Measurements from ENCODE around the gene C2CD3.
"Not testable (repeated sequence)": the region's sequence is repeated elsewhere in the genome, so short reads cannot be mapped to it uniquely, and the experiment has no call there.

C2CD3 gene

GRCh38 chr11:74141241-74141695, 29.5 kb downstream of the C2CD3 start:
- no peaks in the 10 kb centered on the region for H3K9me3 Mint-ChIP-seq (ENCODE audit: low read depth)
- H3K4me1 Mint-ChIP-seq (ENCODE audit: low read depth): peaks cover 5% of the 10 kb centered on the region
- H3K36me3 Mint-ChIP-seq: peaks cover 29% of the 10 kb centered on the region
- H3K27me3 Mint-ChIP-seq: no peaks in the 10 kb centered on the region
- no peak overlapping the region for H3K4me3 Mint-ChIP-seq
- no peak overlapping the region for H3K27ac Mint-ChIP-seq

DNA sequence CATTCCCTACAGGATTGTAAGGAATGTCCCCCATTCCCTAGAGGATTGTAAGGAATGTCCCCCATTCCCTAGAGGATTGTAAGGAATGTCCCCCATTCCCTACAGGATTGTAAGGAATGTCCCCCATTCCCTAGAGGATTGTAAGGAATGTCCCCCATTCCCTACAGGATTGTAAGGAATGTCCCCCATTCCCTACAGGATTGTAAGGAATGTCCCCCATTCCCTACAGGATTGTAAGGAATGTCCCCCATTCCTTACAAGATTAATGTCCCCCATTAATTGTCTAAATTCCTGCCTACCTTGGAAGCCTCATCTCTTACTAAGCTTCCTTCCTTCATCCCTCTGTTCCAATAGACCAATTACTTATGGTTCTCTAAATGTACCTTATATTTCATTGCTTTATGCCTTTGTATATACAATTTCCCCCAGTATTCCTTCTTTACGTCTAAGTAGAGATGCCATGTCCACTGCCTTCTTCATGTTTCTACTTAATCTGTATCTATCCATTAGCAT, 30.8 kb downstream of the C2CD3 start:
- not testable (repeated sequence) for H3K27me3 Mint-ChIP-seq; H3K9me3 Mint-ChIP-seq (ENCODE audit: low read depth); H3K4me1 Mint-ChIP-seq (ENCODE audit: low read depth); H3K27ac Mint-ChIP-seq; H3K4me3 Mint-ChIP-seq
- peaks cover 23% of the 10 kb centered on the region for H3K36me3 Mint-ChIP-seq

DNA sequence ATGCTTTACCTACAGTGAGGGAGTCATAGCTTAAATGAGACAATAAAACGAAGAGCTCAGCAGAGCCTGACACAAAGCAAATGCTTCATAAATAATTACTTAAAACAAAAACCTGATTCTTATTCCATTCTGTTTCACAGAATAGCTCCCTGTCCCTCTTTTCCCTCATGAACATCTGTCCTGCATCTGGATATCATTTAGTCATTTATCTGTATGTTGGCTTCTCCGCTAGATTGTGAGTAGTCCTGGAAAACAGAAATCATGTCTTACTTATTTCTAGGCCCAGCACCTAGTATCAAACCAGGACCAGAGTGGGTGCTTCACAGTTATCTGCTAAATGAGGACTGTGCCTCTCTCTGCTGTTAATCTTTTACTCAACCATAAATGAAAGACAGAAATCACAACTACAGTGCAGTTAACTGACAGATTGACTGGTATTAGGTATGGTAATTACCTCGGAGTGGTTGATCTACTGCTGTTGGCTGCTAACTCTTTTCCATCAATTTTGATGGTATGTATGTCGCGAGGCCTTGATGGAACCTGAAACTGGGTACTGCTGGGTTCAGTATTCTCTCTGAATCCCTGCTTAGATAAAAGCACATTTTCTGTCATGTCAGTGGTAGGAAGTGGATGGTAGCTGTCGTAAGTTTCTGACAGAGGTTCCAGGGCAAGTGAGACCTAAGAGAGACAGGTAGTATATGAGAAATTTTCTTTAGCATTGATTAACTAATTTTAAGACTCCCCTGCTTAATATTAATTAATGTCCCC, 31.5 kb downstream of the C2CD3 start:
- Mint-ChIP-seq H3K36me3 (peaks cover 23% of the 10 kb centered on the region), H3K9me3 (ENCODE audit: low read depth) (no peaks in the 10 kb centered on the region), H3K27ac (no peak overlapping the region), H3K27me3 (no peaks in the 10 kb centered on the region), H3K4me3 (no peak overlapping the region), H3K4me1 (ENCODE audit: low read depth) (peaks cover 5% of the 10 kb centered on the region)

DNA sequence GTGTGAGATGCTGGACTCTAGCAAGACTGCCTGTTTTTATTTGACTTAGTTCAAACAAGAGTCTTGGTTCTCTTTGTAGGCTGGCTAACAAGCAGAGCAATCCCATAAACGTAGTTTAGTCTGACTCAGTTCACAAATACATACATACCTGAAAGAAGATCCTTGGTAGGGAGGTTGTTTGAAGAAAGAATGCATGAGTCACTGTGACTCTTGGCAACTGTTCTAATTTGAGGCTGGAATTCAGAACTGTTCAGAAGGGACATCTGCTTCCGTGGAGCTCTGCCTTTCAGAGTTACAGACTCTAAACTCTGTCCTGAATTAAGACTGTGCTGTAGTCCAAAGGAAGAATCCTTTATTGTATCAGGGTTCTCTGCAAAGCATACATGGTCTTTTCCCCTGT, 32.2 kb downstream of the C2CD3 start:
- H3K4me1 Mint-ChIP-seq (ENCODE audit: low read depth): peaks cover 5% of the 10 kb centered on the region

GRCh38 chr11:74138021-74138420, 32.8 kb downstream of the C2CD3 start:
- Mint-ChIP-seq H3K27me3 (no peaks in the 10 kb centered on the region), H3K36me3 (peaks cover 23% of the 10 kb centered on the region), H3K4me1 (ENCODE audit: low read depth) (peaks cover 4% of the 10 kb centered on the region), H3K9me3 (ENCODE audit: low read depth) (no peaks in the 10 kb centered on the region), H3K4me3 (no peak overlapping the region), H3K27ac (no peak overlapping the region)

More for the DNA sequence above, 32.2 kb downstream of the C2CD3 start:
- peaks cover 23% of the 10 kb centered on the region for H3K36me3 Mint-ChIP-seq
- no peak overlapping the region for H3K27ac Mint-ChIP-seq
- H3K9me3 Mint-ChIP-seq (ENCODE audit: low read depth): no peaks in the 10 kb centered on the region
- no peaks in the 10 kb centered on the region for H3K27me3 Mint-ChIP-seq
- H3K4me3 Mint-ChIP-seq: no peak overlapping the region

GRCh38 chr11:74135127-74135840, 35.5 kb downstream of the C2CD3 start:
- Mint-ChIP-seq H3K27ac (no peak overlapping the region), H3K4me3 (no peak overlapping the region), H3K36me3 (peaks cover 34% of the 10 kb centered on the region)

GRCh38 chr11:74134661-74135060, 36.1 kb downstream of the C2CD3 start:
- no peak overlapping the region for H3K4me3 Mint-ChIP-seq
- peaks cover 31% of the 10 kb centered on the region for H3K36me3 Mint-ChIP-seq
- no peaks in the 10 kb centered on the region for H3K27me3 Mint-ChIP-seq
- no peaks in the 10 kb centered on the region for H3K9me3 Mint-ChIP-seq (ENCODE audit: low read depth)
- no peak overlapping the region for H3K27ac Mint-ChIP-seq
- no peaks in the 10 kb centered on the region for H3K4me1 Mint-ChIP-seq (ENCODE audit: low read depth)

More at GRCh38 chr11:74135127-74135840, 35.5 kb downstream of the C2CD3 start:
- H3K4me1 Mint-ChIP-seq (ENCODE audit: low read depth): no peaks in the 10 kb centered on the region
- H3K9me3 Mint-ChIP-seq (ENCODE audit: low read depth): no peaks in the 10 kb centered on the region
- no peaks in the 10 kb centered on the region for H3K27me3 Mint-ChIP-seq

DNA sequence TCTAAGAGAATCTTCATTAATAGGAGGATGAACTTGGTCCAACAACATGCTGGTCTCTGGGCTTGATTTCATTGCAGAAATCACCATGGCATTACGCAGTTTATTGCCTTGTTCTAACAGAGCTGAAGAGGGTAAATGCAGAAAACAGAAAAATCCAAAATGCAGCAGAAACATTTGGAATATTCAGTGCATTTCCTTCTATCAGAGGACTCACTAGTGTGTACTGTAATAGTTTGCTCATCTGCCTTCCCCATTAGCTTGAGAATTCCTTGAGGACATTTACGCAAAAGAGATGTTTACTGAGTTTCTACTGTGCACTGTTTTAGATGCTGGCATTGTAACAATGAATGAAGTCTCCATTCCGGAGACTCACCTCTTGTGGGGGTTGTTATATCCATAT, 37.4 kb downstream of the C2CD3 start:
- Mint-ChIP-seq H3K4me1 (ENCODE audit: low read depth) (no peaks in the 10 kb centered on the region), H3K27ac (no peak overlapping the region), H3K27me3 (no peaks in the 10 kb centered on the region), H3K36me3 (peaks cover 25% of the 10 kb centered on the region), H3K4me3 (no peak overlapping the region), H3K9me3 (ENCODE audit: low read depth) (no peaks in the 10 kb centered on the region)

DNA sequence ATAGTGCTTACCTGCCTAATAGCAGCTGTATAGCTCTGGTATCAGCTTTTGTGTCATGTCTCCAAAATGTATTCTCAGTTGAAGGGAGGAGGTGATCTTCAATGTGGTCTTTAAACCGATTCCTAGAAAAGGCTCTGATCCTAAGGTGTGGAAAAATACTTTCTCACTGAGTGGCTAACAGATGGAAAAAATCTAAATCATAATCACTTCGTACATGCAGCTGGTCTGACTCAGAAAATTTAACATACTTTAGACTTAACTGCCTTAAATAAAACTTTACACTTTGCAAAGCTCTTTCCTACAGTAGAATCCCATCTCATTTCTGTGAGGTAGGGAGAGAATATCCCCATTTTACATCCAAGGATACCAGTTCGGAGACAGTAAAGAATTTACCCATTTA, 38.0 kb downstream of the C2CD3 start:
- H3K4me1 Mint-ChIP-seq (ENCODE audit: low read depth): no peaks in the 10 kb centered on the region
- no peaks in the 10 kb centered on the region for H3K27me3 Mint-ChIP-seq
- H3K36me3 Mint-ChIP-seq: peaks cover 19% of the 10 kb centered on the region
- no peak overlapping the region for H3K27ac Mint-ChIP-seq
- H3K9me3 Mint-ChIP-seq (ENCODE audit: low read depth): no peaks in the 10 kb centered on the region
- H3K4me3 Mint-ChIP-seq: no peak overlapping the region

GRCh38 chr11:74129121-74129520, 41.7 kb downstream of the C2CD3 start:
- not testable (repeated sequence) for H3K27me3 Mint-ChIP-seq; H3K4me1 Mint-ChIP-seq (ENCODE audit: low read depth); H3K9me3 Mint-ChIP-seq (ENCODE audit: low read depth); H3K27ac Mint-ChIP-seq; H3K4me3 Mint-ChIP-seq
- H3K36me3 Mint-ChIP-seq: peaks cover 14% of the 10 kb centered on the region

DNA sequence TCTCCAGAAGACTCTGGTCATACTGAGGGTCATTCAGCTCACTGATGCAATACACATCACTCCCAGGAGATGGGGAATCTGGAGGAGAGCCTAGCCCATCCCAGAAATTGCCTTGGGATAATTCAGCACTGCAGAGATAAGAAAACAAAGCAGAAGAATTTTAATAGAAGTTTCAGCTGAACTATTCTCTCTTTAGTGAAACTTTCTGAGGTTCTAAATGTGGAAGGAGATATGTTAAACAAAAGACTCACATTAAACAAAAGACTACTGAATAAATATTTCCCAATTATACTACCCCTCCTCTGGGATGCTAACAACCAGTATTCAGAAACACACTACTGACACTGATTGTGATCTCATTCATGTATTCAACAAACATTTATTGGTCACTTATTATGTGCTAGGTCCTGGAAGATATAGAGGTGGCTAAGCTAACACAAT, 47.8 kb downstream of the C2CD3 start:
- Mint-ChIP-seq H3K9me3 (ENCODE audit: low read depth) (no peaks in the 10 kb centered on the region), H3K4me1 (ENCODE audit: low read depth) (no peaks in the 10 kb centered on the region), H3K4me3 (no peak overlapping the region), H3K27ac (no peak overlapping the region), H3K27me3 (no peaks in the 10 kb centered on the region), H3K36me3 (peaks cover 15% of the 10 kb centered on the region)

DNA sequence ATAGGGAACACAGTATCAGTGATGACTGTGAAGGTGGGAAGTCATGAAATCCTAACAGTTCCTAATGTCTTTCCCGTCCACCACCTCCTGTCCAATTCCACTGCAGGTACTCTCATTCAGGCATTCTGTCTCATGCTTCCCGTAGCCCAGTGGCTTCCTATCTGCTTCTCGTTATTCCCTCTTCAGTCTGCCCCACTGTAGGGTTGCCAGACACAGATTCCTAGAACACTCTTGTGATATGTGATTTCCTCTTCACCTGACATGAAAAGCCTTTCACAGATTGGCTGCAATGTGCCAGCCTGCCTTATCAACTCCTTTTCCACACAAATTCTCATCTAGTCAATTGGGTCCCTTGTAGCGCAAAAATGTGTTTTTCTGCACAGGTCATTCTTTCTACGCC, 49.0 kb downstream of the C2CD3 start:
- H3K36me3 Mint-ChIP-seq: peaks cover 23% of the 10 kb centered on the region
- no peak overlapping the region for H3K4me3 Mint-ChIP-seq
- no peaks in the 10 kb centered on the region for H3K27me3 Mint-ChIP-seq
- no peak overlapping the region for H3K27ac Mint-ChIP-seq
- no peaks in the 10 kb centered on the region for H3K9me3 Mint-ChIP-seq (ENCODE audit: low read depth)
- H3K4me1 Mint-ChIP-seq (ENCODE audit: low read depth): no peaks in the 10 kb centered on the region

- not testable (repeated sequence) for H3K4me3 Mint-ChIP-seq; H3K27me3 Mint-ChIP-seq; H3K9me3 Mint-ChIP-seq (ENCODE audit: low read depth); H3K4me1 Mint-ChIP-seq (ENCODE audit: low read depth); H3K27ac Mint-ChIP-seq
- H3K36me3 Mint-ChIP-seq: peaks cover 30% of the 10 kb centered on the region
Observed at GRCh38 chr11:74120260-74121035, 50.4 kb downstream of the C2CD3 start.

- H3K4me1 Mint-ChIP-seq (ENCODE audit: low read depth): no peaks in the 10 kb centered on the region
- peaks cover 3% of the 10 kb centered on the region for H3K9me3 Mint-ChIP-seq (ENCODE audit: low read depth)
- no peak overlapping the region for H3K4me3 Mint-ChIP-seq
- H3K36me3 Mint-ChIP-seq: peaks cover 42% of the 10 kb centered on the region
- no peak overlapping the region for H3K27ac Mint-ChIP-seq
- no peaks in the 10 kb centered on the region for H3K27me3 Mint-ChIP-seq
Observed at GRCh38 chr11:74116719-74117118, 54.1 kb downstream of the C2CD3 start.

GRCh38 chr11:74112877-74113276, 57.9 kb downstream of the C2CD3 start:
- H3K27me3 Mint-ChIP-seq: no peaks in the 10 kb centered on the region
- peaks cover 3% of the 10 kb centered on the region for H3K9me3 Mint-ChIP-seq (ENCODE audit: low read depth)
- H3K36me3 Mint-ChIP-seq: peaks cover 33% of the 10 kb centered on the region
- no peak overlapping the region for H3K4me3 Mint-ChIP-seq
- H3K27ac Mint-ChIP-seq: no peak overlapping the region
- H3K4me1 Mint-ChIP-seq (ENCODE audit: low read depth): no peaks in the 10 kb centered on the region
